MG63 (cell line): Measurements from ENCODE around the gene GRIP1. TPM values are rescaled to one million over a fixed set of nuclear protein-coding genes. Genes with fewer than 3 reads are reported as not detected.

ENCODE experiments used
- DNase-seq: peaks from one replicate; pipeline ENCODE4 v3.0.0-alpha.2; 2020
- H3K27me3 ChIP-seq: fragments of 250-450 bp; sonication (Bioruptor Pico); 2 replicates; pipeline ENCODE4 v1.5.1; 2020; ENCODE audit warnings: mild to moderate bottlenecking, moderate library complexity
- H3K36me3 ChIP-seq: fragments of 250-450 bp; sonication (Bioruptor Pico); 2 replicates; pipeline ENCODE4 v1.5.1; 2020; ENCODE audit warnings: mild to moderate bottlenecking, moderate library complexity
- H3K4me3 ChIP-seq: fragments of 250-450 bp; sonication (Bioruptor Pico); 2 replicates; pipeline ENCODE4 v1.5.1; 2020; ENCODE audit warnings: mild to moderate bottlenecking, moderate library complexity
- H3K9me3 ChIP-seq: fragments of 250-450 bp; sonication (Bioruptor Pico); 2 replicates; pipeline ENCODE4 v1.5.1; 2020; ENCODE audit warnings: mild to moderate bottlenecking, moderate library complexity
- total RNA-seq: library from RNA; depleted of rRNA; stranded (reverse); fragments of >200 nt; shearing (Covaris generic); gene quantifications from 2 replicates; pipeline ENCODE4 v1.2.3, GENCODE V29; 2014; ENCODE audit warnings: low replicate concordance

GRIP1 gene
- total RNA-seq, 1 experiment from 2014 or later: not detected

DNA sequence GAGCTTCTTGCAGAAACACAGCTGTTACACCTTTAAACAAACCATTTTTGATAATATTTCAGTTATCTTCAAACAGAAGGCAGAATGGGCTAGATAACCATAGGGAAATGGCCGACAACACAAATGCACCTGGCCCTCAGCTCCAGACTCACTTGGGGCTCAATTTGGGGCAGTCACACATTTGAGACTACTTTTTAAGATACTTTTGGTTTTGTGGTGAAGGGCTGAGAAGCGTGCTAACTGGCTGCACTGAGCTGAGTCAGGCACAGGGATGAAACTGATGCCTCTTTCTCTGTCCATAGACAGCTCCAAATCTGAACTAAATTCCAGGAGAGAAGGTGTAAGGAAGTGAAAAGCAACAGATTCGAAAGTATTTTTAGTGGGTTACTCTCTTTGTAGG, 18.5 kb upstream of the GRIP1 start:
- no peak for DNase-seq
- H3K9me3 ChIP-seq: no peaks in the 10 kb centered on the region

DNA sequence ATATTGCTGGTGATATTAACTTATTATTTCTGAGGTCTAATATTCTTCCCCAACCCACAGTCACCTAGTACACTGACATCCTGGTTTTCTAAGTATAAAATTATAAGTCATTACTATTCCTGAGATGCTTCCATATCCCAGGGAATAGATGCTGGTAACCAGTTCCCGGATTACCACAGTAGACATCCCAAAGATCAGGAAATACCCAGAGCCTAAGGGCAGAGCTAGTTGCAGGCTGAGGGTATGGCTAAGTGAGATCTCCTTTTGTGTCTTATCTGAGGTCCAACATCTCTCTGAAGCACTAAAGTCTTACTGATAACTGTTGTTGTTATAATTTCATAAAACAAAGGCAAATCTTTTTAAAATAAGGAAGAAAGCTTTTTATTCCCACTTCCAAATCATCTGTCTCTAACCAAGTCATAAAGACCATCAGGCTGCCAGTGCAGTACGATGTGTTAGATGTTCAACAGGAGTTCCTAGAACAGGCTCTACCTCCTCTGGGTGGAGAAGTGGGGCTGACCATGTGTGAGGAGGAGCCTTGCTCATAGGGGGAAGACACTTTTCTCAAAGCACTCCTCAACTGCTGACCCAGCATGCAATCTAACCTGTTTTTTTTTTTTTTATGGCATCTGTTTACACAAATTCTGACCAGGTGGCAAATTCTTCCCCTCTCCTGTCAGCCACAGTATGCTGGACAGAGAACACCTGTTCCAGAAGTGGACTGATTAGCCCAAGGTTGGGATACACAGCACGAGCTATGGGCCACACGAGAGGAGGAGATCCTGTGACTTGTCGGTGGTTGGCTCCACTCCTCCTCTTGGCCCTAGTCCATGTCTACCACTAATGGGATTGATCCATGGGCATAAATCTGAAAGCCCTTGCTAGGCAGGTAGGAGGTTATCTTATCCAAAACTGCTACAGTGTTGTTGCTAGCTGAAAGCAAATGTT, 16.1 kb upstream of the GRIP1 start:
- no peak for DNase-seq
- H3K9me3 ChIP-seq: no peaks in the 10 kb centered on the region
- no peak overlapping the region for H3K4me3 ChIP-seq
- H3K27me3 ChIP-seq: no peaks in the 10 kb centered on the region; the same call in 1 of the 2 replicates
- H3K36me3 ChIP-seq: no peaks in the 10 kb centered on the region

More for the DNA sequence above, 18.5 kb upstream of the GRIP1 start:
- Histone ChIP-seq H3K36me3 (no peaks in the 10 kb centered on the region), H3K27me3 (peaks cover 17% of the 10 kb centered on the region), H3K4me3 (no peak overlapping the region)

DNA sequence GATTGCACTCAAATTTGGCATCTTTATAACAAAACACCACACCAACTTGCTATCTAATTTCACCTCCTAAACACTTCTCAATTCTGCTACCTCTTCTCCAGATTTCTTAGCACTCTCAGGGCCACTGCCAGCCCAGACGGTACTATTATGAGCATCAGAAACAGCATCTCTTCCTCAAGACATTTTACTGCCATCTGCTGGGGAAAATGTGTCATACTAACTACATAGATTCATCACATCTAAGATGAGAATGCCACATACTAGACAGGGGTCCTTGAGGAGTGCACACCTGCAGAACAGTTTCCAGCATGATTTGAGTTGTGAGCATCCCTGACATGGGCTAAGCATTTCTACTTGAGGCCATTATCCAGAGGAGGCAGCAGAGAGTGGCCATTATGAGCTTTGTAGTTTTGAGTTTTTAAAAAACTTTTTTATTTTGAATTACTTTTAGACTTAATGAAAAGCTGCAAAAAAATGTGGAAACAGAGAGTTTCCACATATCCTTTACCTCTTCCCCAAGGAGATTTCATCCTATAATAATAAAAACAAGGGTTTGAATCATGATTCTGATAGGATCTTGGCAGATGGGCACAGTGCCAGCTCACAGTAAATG, 15.1 kb upstream of the GRIP1 start:
- no peak overlapping the region for H3K4me3 ChIP-seq
- H3K9me3 ChIP-seq: no peaks in the 10 kb centered on the region
- no peaks in the 10 kb centered on the region for H3K36me3 ChIP-seq
- H3K27me3 ChIP-seq: no peaks in the 10 kb centered on the region
- peak; percentile 13 for DNase-seq

DNA sequence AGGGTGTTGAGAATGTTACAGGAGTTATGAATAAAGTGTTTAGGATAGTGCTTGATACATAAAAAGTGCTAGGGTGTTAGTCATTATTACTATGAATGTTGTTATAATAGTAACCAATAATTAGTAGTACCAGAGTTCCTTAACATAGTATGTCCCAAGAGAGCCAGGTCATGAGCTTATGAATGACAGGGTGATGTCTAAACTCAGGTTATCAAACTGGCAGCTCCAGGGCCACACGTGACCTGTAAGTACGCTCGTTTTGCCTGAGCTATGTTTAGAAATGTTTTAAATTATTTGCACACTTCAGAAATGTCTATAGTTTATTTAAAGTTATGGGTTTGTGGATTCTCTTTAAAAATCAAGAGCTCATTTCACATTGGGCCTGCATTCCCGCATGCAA, 14.1 kb upstream of the GRIP1 start:
- Histone ChIP-seq H3K4me3 (no peak overlapping the region), H3K27me3 (no peaks in the 10 kb centered on the region), H3K9me3 (no peaks in the 10 kb centered on the region), H3K36me3 (no peaks in the 10 kb centered on the region)
- DNase-seq: no peak

- H3K9me3 ChIP-seq: no peaks in the 10 kb centered on the region
- H3K4me3 ChIP-seq: no peak overlapping the region
- H3K27me3 ChIP-seq: no peaks in the 10 kb centered on the region
- H3K36me3 ChIP-seq: no peaks in the 10 kb centered on the region
- no peak for DNase-seq
Observed at GRCh38 chr12:66692170-66692569, 13.3 kb upstream of the GRIP1 start.

DNA sequence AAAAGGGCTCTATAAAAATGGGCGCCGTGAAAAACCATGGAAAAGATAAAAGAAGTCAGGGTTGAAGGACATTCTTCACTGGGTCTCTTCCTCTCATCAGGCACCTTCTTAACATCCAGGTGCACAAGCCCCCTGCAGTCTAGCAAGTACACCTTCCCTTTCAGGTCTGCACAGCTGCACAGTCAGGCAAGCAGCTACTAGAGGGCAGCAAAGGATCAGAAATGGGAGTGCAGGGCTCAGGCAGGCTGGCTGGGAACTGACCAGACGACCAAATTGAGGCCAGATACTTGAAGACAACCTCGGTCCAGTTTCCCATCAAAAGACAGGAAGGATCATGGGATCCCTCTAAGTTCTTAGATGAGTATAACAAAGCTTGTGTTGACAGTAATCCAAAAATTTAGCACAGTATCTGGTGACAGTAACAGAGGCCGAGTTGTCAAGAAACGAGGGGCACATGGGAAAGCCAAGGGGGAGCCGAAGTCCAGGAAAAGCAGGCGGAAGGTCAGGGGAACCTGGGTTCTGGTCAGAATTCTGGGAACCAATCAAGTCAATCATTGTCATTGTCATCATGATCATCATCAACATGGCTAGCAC, 10.1 kb upstream of the GRIP1 start:
- DNase-seq: peak; percentile 24
- H3K9me3 ChIP-seq: no peaks in the 10 kb centered on the region
- no peaks in the 10 kb centered on the region for H3K27me3 ChIP-seq
- H3K4me3 ChIP-seq: no peak overlapping the region
- no peaks in the 10 kb centered on the region for H3K36me3 ChIP-seq

DNA sequence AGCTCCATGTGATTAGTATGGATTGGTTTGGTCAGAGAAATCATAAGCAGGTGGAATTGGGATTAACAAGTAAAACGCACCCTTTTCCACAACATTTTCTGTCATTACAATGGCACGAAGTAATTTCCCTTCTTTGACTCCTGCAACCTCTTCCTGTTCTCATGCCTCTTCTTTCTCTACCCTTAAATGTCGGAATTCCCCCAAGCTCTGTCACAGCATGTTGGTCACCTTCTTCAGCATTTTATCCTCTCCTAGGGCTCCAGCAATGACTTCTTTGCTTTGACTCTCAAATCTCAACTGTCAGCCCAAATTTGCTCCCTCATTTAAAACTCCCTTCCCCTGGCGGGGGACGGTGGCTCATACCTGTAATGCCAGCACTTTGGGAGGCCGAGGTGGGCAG, 5.3 kb upstream of the GRIP1 start:
- no peak for DNase-seq
- no peaks in the 10 kb centered on the region for H3K36me3 ChIP-seq
- no peak overlapping the region for H3K4me3 ChIP-seq
- no peaks in the 10 kb centered on the region for H3K27me3 ChIP-seq
- no peaks in the 10 kb centered on the region for H3K9me3 ChIP-seq

- Histone ChIP-seq H3K4me3 (no peak overlapping the region), H3K9me3 (no peaks in the 10 kb centered on the region), H3K36me3 (no peaks in the 10 kb centered on the region), H3K27me3 (no peaks in the 10 kb centered on the region)
- no peak for DNase-seq
Observed at GRCh38 chr12:66683822-66684221, 4.9 kb upstream of the GRIP1 start.

DNA sequence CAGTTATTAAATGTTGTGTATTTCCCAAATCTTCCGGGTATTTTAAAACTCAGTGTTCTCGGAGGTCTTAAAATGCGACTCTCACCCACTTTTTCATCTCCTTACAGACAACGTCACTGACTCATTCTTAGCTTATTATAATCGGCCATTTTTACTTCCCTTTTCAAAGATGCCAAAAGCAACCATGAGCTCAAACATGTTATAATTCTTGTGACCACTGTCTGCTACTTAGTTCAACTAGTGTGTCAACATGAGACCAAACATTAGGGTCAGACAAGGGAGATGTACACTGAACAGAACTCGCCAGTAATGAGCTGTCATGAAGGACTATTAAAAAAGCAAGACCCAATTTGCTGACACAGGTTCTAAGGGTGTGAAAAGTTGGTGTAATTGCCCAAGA, 4.2 kb upstream of the GRIP1 start:
- H3K9me3 ChIP-seq: no peaks in the 10 kb centered on the region
- no peaks in the 10 kb centered on the region for H3K36me3 ChIP-seq
- no peak for DNase-seq
- no peaks in the 10 kb centered on the region for H3K27me3 ChIP-seq
- no peak overlapping the region for H3K4me3 ChIP-seq

- H3K27me3 ChIP-seq: no peaks in the 10 kb centered on the region
- no peaks in the 10 kb centered on the region for H3K36me3 ChIP-seq
- no peak overlapping the region for H3K4me3 ChIP-seq
- DNase-seq: no peak
- H3K9me3 ChIP-seq: no peaks in the 10 kb centered on the region
Observed at GRCh38 chr12:66679461-66680084, 697 bp upstream of the GRIP1 start.

DNA sequence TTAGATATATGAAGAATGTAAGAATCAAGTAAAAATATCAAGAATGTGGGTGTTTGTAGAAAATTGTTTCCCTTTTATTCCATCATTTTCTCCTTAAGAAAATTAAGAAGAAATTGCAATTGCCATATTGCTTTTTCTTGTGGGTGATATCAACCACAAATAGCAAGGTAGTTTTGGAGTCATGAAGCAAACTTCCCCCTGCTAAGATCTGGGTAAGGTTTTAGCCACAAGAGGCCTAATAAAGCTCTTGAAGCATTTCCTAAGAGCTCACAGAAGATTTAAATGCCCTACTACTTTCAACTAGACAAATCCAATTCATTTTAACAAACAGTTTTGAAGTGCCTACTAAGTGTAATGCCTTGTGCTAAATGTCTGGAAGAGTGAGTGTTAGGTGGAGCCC, 2.6 kb downstream of the GRIP1 start:
- DNase-seq: no peak
- Histone ChIP-seq H3K9me3 (no peaks in the 10 kb centered on the region), H3K4me3 (no peak overlapping the region), H3K27me3 (no peaks in the 10 kb centered on the region), H3K36me3 (no peaks in the 10 kb centered on the region)

- H3K27me3 ChIP-seq: no peaks in the 10 kb centered on the region
- H3K9me3 ChIP-seq: no peaks in the 10 kb centered on the region
- peak; percentile 5 for DNase-seq
- H3K4me3 ChIP-seq: no peak overlapping the region
- no peaks in the 10 kb centered on the region for H3K36me3 ChIP-seq
Observed at GRCh38 chr12:66674495-66675122, 4.3 kb downstream of the GRIP1 start.

- Histone ChIP-seq H3K36me3 (no peaks in the 10 kb centered on the region), H3K4me3 (no peak overlapping the region), H3K9me3 (no peaks in the 10 kb centered on the region), H3K27me3 (no peaks in the 10 kb centered on the region)
- no peak for DNase-seq
Observed at GRCh38 chr12:66669541-66669940, 9.3 kb downstream of the GRIP1 start.

- Histone ChIP-seq H3K4me3 (no peak overlapping the region), H3K36me3 (no peaks in the 10 kb centered on the region), H3K9me3 (no peaks in the 10 kb centered on the region), H3K27me3 (no peaks in the 10 kb centered on the region)
- peak; percentile 61 for DNase-seq
Observed at GRCh38 chr12:66668311-66668710, 10.6 kb downstream of the GRIP1 start.

- DNase-seq: peak; percentile 3
- no peak overlapping the region for H3K4me3 ChIP-seq
- no peaks in the 10 kb centered on the region for H3K27me3 ChIP-seq
- H3K36me3 ChIP-seq: no peaks in the 10 kb centered on the region
- no peaks in the 10 kb centered on the region for H3K9me3 ChIP-seq
Observed at GRCh38 chr12:66667906-66668305, 11.0 kb downstream of the GRIP1 start.

DNA sequence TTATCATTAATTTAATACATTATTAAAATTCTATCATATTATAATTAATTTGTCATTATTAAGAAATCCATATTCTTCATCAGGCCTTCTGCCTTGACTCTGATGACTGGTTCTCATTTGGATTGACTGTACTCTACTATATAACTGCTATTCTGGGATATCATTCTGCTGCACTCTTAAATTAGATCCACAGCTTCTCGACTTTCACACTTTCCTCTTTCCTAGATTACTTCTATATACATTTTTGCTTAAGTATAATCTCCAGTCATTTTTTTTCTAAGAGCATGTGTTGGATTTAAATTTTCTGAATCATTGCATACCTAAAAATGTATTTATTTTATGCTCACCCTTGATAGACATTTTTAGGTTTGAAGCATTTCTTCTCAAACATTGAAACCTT, 12.4 kb downstream of the GRIP1 start:
- DNase-seq: no peak
- Histone ChIP-seq H3K36me3 (no peaks in the 10 kb centered on the region), H3K9me3 (no peaks in the 10 kb centered on the region), H3K27me3 (no peaks in the 10 kb centered on the region), H3K4me3 (no peak overlapping the region)
